ENCODE data around the gene TNNT3.

TNNT3 gene

GRCh38 chr11:1876361-1877063 lies 43.0 kb upstream of the TNNT3 start:
- 43% methylated on average over 26 of the region's 26 CpGs for WGBS
- Histone ChIP-seq H3K36me3 (ENCODE audit: insufficient read depth, low read length) (no peaks in the 10 kb centered on the region), H3K9me3 (ENCODE audit: insufficient read depth, low read depth, low read length) (no peaks in the 10 kb centered on the region), H3K27me3 (ENCODE audit: insufficient read depth, low read length) (no peaks in the 10 kb centered on the region; the same call in 1 of the 2 replicates), H3K27ac (ENCODE audit: low read depth, low read length) (no peak overlapping the region), H3K4me1 (ENCODE audit: insufficient read depth, low read length) (no peaks in the 10 kb centered on the region), H3K9ac (ENCODE audit: low read depth, low read length) (no peak overlapping the region), H3K4me3 (ENCODE audit: low read length) (no peak overlapping the region)

GRCh38 chr11:1877211-1878136 lies 42.0 kb upstream of the TNNT3 start:
- H3K9ac ChIP-seq (ENCODE audit: low read depth, low read length), result no peak overlapping the region
- no peaks in the 10 kb centered on the region for H3K36me3 ChIP-seq (ENCODE audit: insufficient read depth, low read length)
- H3K27me3 ChIP-seq (ENCODE audit: insufficient read depth, low read length), result no peaks in the 10 kb centered on the region; the same call in 1 of the 2 replicates
- 87% methylated on average over 33 of the region's 33 CpGs for WGBS
- H3K9me3 ChIP-seq (ENCODE audit: insufficient read depth, low read depth, low read length), result no peaks in the 10 kb centered on the region
- H3K27ac ChIP-seq (ENCODE audit: low read depth, low read length), result no peak overlapping the region
- no peaks in the 10 kb centered on the region for H3K4me1 ChIP-seq (ENCODE audit: insufficient read depth, low read length)
- no peak overlapping the region for H3K4me3 ChIP-seq (ENCODE audit: low read length)

GRCh38 chr11:1878137-1879031 lies 41.1 kb upstream of the TNNT3 start:
- peaks cover 3% of the 10 kb centered on the region; the same call in 1 of the 2 replicates for H3K4me1 ChIP-seq (ENCODE audit: insufficient read depth, low read length)
- H3K27me3 ChIP-seq (ENCODE audit: insufficient read depth, low read length), result no peaks in the 10 kb centered on the region; the same call in 1 of the 2 replicates
- no peaks in the 10 kb centered on the region for H3K36me3 ChIP-seq (ENCODE audit: insufficient read depth, low read length)
- no peak overlapping the region for H3K27ac ChIP-seq (ENCODE audit: low read depth, low read length)
- no peak overlapping the region for H3K9ac ChIP-seq (ENCODE audit: low read depth, low read length)
- H3K9me3 ChIP-seq (ENCODE audit: insufficient read depth, low read depth, low read length), result no peaks in the 10 kb centered on the region
- H3K4me3 ChIP-seq (ENCODE audit: low read length), result no peak overlapping the region
- WGBS, result 93% methylated on average over 30 of the region's 30 CpGs

GRCh38 chr11:1879342-1879940 lies 40.1 kb upstream of the TNNT3 start:
- no peak overlapping the region for H3K9ac ChIP-seq (ENCODE audit: low read depth, low read length)
- peaks cover 3% of the 10 kb centered on the region; the same call in 1 of the 2 replicates for H3K4me1 ChIP-seq (ENCODE audit: insufficient read depth, low read length)
- H3K9me3 ChIP-seq (ENCODE audit: insufficient read depth, low read depth, low read length), result no peaks in the 10 kb centered on the region
- H3K27ac ChIP-seq (ENCODE audit: low read depth, low read length), result no peak overlapping the region
- H3K36me3 ChIP-seq (ENCODE audit: insufficient read depth, low read length), result no peaks in the 10 kb centered on the region
- no peak overlapping the region for H3K4me3 ChIP-seq (ENCODE audit: low read length)
- WGBS, result 89% methylated on average over 13 of the region's 13 CpGs
- no peaks in the 10 kb centered on the region; the same call in 1 of the 2 replicates for H3K27me3 ChIP-seq (ENCODE audit: insufficient read depth, low read length)

GRCh38 chr11:1879941-1880720 lies 39.4 kb upstream of the TNNT3 start:
- no peak overlapping the region for H3K4me3 ChIP-seq (ENCODE audit: low read length)
- peaks cover 3% of the 10 kb centered on the region; the same call in 1 of the 2 replicates for H3K4me1 ChIP-seq (ENCODE audit: insufficient read depth, low read length)
- no peaks in the 10 kb centered on the region; the same call in 1 of the 2 replicates for H3K27me3 ChIP-seq (ENCODE audit: insufficient read depth, low read length)
- 91% methylated on average over 32 of the region's 32 CpGs for WGBS
- no peak overlapping the region for H3K9ac ChIP-seq (ENCODE audit: low read depth, low read length)
- no peaks in the 10 kb centered on the region for H3K36me3 ChIP-seq (ENCODE audit: insufficient read depth, low read length)
- no peaks in the 10 kb centered on the region for H3K9me3 ChIP-seq (ENCODE audit: insufficient read depth, low read depth, low read length)
- H3K27ac ChIP-seq (ENCODE audit: low read depth, low read length), result no peak overlapping the region

GRCh38 chr11:1880746-1881441 lies 38.6 kb upstream of the TNNT3 start:
- no peak overlapping the region for H3K9ac ChIP-seq (ENCODE audit: low read depth, low read length)
- no peak overlapping the region for H3K27ac ChIP-seq (ENCODE audit: low read depth, low read length)
- no peak overlapping the region for H3K4me3 ChIP-seq (ENCODE audit: low read length)
- no peaks in the 10 kb centered on the region for H3K9me3 ChIP-seq (ENCODE audit: insufficient read depth, low read depth, low read length)
- no peaks in the 10 kb centered on the region for H3K36me3 ChIP-seq (ENCODE audit: insufficient read depth, low read length)
- 86% methylated on average over 9 of the region's 9 CpGs for WGBS
- H3K4me1 ChIP-seq (ENCODE audit: insufficient read depth, low read length), result peaks cover 3% of the 10 kb centered on the region; the same call in 1 of the 2 replicates
- no peaks in the 10 kb centered on the region; the same call in 1 of the 2 replicates for H3K27me3 ChIP-seq (ENCODE audit: insufficient read depth, low read length)

GRCh38 chr11:1881442-1882264 lies 37.9 kb upstream of the TNNT3 start:
- Histone ChIP-seq H3K9me3 (ENCODE audit: insufficient read depth, low read depth, low read length) (no peaks in the 10 kb centered on the region), H3K4me3 (ENCODE audit: low read length) (no peak overlapping the region), H3K27ac (ENCODE audit: low read depth, low read length) (no peak overlapping the region), H3K36me3 (ENCODE audit: insufficient read depth, low read length) (no peaks in the 10 kb centered on the region), H3K4me1 (ENCODE audit: insufficient read depth, low read length) (peaks cover 3% of the 10 kb centered on the region; the same call in 1 of the 2 replicates), H3K27me3 (ENCODE audit: insufficient read depth, low read length) (no peaks in the 10 kb centered on the region; the same call in 1 of the 2 replicates), H3K9ac (ENCODE audit: low read depth, low read length) (no peak overlapping the region)
- WGBS, result 90% methylated on average over 42 of the region's 43 CpGs

GRCh38 chr11:1882265-1883238 lies 37.0 kb upstream of the TNNT3 start:
- no peak overlapping the region for H3K27ac ChIP-seq (ENCODE audit: low read depth, low read length)
- peaks cover 3% of the 10 kb centered on the region; the same call in 1 of the 2 replicates for H3K4me1 ChIP-seq (ENCODE audit: insufficient read depth, low read length)
- 36% methylated on average over 23 of the region's 23 CpGs for WGBS

More at GRCh38 chr11:1882265-1883238, 37.0 kb upstream of the TNNT3 start:
- no peaks in the 10 kb centered on the region; the same call in 1 of the 2 replicates for H3K27me3 ChIP-seq (ENCODE audit: insufficient read depth, low read length)
- no peaks in the 10 kb centered on the region for H3K9me3 ChIP-seq (ENCODE audit: insufficient read depth, low read depth, low read length)
- H3K36me3 ChIP-seq (ENCODE audit: insufficient read depth, low read length), result no peaks in the 10 kb centered on the region
- H3K4me3 ChIP-seq (ENCODE audit: low read length), result no peak overlapping the region
- H3K9ac ChIP-seq (ENCODE audit: low read depth, low read length), result no peak overlapping the region; the same call in 1 of the 2 replicates

All from HUES64 (cell line).